Neutrophil (primary cell): ENCODE results near the gene ALKBH4.
"Not testable (repeated sequence)": the region's sequence is repeated elsewhere in the genome, so short reads cannot be mapped to it uniquely, and the experiment has no call there.

Experiments
- H3K27ac ChIP-seq: fragments of 200-600 bp; sonication (generic); 2 replicates; pipeline ENCODE4 v1.5.1; 2016; ENCODE audit warnings: mild to moderate bottlenecking, moderate library complexity
- H3K27me3 ChIP-seq: fragments of 200-600 bp; sonication (generic); 2 replicates; pipeline ENCODE4 v1.6.0; 2016; ENCODE audit warnings: mild to moderate bottlenecking
- H3K36me3 ChIP-seq: fragments of 200-600 bp; sonication (generic); 2 replicates; pipeline ENCODE4 v1.5.1; 2017
- H3K4me1 ChIP-seq, 2 experiments: fragments of 200-600 bp in 1 of 2; sonication (generic) in 1 of 2; 1 replicate in 1 of 2; 2 replicates in 1 of 2; pipeline versions ENCODE4 v1.5.1 to v1.6.1; 2013 to 2016; ENCODE audit warnings: low read depth in 1 of 2, low read length in 1 of 2, mild to moderate bottlenecking in 1 of 2, moderate library complexity in 1 of 2; ENCODE audit not compliant: control insufficient read depth in 1 of 2, insufficient read depth in 1 of 2
- H3K4me3 ChIP-seq, 2 experiments: fragments of 200-600 bp in 1 of 2; sonication (generic) in 1 of 2; 1 replicate in 1 of 2; 2 replicates in 1 of 2; pipeline ENCODE4 v1.5.1; 2013 to 2016; ENCODE audit warnings: low read depth in 1 of 2, low read length in 1 of 2, mild to moderate bottlenecking in 1 of 2, moderate library complexity in 1 of 2
- H3K9me3 ChIP-seq: fragments of 200-600 bp; sonication (generic); 2 replicates; pipeline ENCODE4 v1.5.1; 2016
- TF ChIP-seq, protein P1 (sequence below): fragments of 200-600 bp; sonication (generic); IDR thresholded peaks from 2 replicates; pipeline ENCODE4 v1.5.1; 2016; ENCODE audit warnings: antibody characterized with exemption

The ALKBH4 gene

DNA sequence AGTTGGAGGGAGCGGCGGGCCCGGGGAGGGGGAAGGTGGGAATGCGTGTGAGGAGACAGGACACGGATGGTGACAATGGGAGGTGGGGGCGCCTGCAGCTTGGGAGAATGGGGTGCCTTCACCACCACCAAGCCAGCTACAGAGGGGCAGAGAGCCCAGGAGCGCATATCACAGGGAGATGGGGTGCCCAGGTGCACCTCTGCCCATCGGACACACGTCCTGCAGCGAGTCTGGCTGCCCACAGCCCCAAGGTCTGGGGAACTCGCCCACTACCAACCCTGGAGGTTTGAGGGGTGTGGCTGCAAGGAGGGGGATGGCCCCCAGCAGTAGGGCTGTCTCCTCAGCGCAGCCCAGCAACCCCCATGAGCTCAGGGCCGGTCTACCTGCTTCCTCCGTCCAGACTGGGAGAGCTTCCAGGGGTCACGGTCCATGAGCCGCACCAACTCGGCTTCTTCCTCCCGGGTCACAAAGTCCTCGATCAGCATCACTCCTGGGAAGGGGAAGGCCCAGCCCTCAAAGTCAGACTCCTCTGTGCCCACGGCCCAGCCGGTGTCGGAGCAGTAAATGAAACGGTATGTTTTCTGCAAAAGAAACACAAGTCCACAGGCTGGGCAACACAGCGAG lies 5.3 kb downstream of the ALKBH4 start:
- peaks cover 52% of the 10 kb centered on the region for H3K36me3 ChIP-seq
- H3K4me1 ChIP-seq, result peaks cover 9 to 14% of the 10 kb centered on the region in 2 experiments
- no peaks in the 10 kb centered on the region for H3K27me3 ChIP-seq
- TF ChIP-seq, protein P1, sequence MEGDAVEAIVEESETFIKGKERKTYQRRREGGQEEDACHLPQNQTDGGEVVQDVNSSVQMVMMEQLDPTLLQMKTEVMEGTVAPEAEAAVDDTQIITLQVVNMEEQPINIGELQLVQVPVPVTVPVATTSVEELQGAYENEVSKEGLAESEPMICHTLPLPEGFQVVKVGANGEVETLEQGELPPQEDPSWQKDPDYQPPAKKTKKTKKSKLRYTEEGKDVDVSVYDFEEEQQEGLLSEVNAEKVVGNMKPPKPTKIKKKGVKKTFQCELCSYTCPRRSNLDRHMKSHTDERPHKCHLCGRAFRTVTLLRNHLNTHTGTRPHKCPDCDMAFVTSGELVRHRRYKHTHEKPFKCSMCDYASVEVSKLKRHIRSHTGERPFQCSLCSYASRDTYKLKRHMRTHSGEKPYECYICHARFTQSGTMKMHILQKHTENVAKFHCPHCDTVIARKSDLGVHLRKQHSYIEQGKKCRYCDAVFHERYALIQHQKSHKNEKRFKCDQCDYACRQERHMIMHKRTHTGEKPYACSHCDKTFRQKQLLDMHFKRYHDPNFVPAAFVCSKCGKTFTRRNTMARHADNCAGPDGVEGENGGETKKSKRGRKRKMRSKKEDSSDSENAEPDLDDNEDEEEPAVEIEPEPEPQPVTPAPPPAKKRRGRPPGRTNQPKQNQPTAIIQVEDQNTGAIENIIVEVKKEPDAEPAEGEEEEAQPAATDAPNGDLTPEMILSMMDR, result no peak
- H3K4me3 ChIP-seq, result no peak overlapping the region
- no peak overlapping the region for H3K27ac ChIP-seq
- H3K9me3 ChIP-seq, result no peaks in the 10 kb centered on the region

DNA sequence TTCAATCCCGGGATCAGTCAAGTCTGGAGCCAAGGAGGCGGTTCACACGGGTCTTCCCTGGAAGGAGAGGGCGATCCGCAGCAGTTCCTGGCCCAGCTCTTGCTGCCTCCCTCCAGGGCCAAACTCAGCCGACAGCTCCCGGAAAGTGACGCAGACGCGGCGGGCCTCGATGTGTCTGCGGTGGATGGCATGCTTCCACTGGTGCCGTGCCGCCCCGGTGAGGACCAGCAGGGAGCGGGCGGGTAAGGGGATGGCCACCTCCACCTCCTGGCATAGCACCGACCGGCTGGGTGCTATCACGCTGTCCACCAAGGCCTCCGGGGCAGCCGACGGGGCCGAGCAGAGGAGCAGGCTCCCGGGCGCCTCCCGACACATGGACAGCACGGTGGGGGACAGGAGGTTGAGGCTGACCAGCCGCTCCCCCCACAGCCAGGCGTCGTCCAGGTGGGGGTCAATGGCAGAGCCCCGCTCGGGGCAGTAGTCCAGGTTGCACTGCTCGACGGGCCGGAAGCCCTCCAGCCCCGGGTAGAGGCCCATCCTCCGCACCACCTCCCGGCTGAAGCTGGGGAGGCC lies 7.2 kb downstream of the ALKBH4 start:
- TF ChIP-seq, protein P1, result no peak
- peaks cover 64% of the 10 kb centered on the region for H3K36me3 ChIP-seq

DNA sequence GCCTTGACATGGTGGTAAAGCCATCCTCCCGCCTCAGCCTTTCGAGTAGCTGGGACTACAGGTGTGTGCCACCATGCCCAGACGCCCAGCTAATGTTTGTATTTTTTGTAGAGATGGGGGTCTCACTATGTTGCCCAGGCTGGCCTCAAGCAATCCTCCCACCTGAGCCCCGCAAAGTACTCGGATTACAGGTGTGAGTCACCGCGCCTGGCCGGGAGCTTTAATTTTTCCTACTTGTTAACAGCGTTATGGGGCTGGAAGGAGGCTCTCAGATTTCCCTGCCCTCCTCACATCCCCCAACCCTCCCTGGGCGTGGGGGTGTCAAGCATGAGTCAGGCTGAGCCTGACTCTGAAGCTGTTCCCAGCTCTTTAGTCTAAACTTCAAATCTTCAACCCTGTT lies 8.3 kb downstream of the ALKBH4 start:
- Histone ChIP-seq H3K27me3 (no peaks in the 10 kb centered on the region), H3K4me1 (peaks cover 0 to 4% of the 10 kb centered on the region in 2 experiments), H3K4me3 (no peak overlapping the region), H3K36me3 (peaks cover 75% of the 10 kb centered on the region), H3K9me3 (no peaks in the 10 kb centered on the region), H3K27ac (no peak overlapping the region)
- TF ChIP-seq, protein P1, result no peak

More for the DNA sequence above, 7.2 kb downstream of the ALKBH4 start:
- no peak overlapping the region for H3K27ac ChIP-seq
- peaks cover 0 to 4% of the 10 kb centered on the region in 2 experiments for H3K4me1 ChIP-seq
- no peak overlapping the region for H3K4me3 ChIP-seq
- H3K9me3 ChIP-seq, result no peaks in the 10 kb centered on the region
- no peaks in the 10 kb centered on the region for H3K27me3 ChIP-seq

DNA sequence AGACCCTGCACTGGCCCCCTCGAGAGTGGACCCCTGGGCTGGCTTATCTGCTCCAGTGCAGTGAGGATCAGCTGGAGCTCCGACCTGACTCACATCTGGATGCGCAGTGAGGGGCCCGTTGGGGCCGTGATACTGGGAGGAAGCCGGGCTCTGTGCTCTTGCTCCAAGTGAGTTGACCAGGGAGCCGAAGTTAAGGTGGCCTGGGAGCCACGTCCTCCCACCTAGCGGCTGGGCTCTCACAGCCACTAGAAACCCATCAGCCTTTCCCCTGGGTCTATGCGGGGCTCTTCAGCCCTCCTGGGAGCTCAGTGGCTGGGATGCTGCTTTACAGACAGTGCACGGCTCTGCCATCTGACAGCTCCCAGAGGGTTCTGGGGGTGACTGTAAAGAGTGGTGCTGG lies 9.1 kb downstream of the ALKBH4 start:
- Histone ChIP-seq H3K27ac (no peak overlapping the region), H3K36me3 (peaks cover 78% of the 10 kb centered on the region), H3K4me3 (no peak overlapping the region), H3K9me3 (no peaks in the 10 kb centered on the region), H3K4me1 (peaks cover 0 to 3% of the 10 kb centered on the region in 2 experiments), H3K27me3 (no peaks in the 10 kb centered on the region)
- TF ChIP-seq, protein P1, result no peak

DNA sequence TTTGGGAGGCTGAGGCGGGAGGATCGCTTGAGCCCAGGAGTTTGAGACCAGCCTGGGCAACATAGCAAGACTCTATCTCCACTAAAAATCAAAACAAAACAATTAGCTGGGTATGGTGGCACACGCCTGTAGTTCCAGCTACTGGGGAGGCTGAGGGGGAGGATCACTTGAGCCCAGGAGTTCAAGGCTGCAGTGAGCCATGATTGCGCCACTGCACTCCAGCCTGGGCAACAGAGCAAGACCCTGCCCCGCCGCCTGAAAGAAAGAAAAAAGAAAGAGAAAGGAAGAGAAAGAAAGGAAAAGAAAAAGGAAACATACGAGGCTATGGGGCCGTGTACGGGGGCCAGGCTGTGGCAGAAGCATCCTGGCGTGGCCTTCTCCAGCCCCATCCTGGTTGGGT lies 9.7 kb downstream of the ALKBH4 start:
- not testable (repeated sequence) for H3K9me3 ChIP-seq, H3K4me1 ChIP-seq, H3K27ac ChIP-seq, H3K4me3 ChIP-seq, H3K27me3 ChIP-seq
- H3K36me3 ChIP-seq, result peaks cover 84% of the 10 kb centered on the region

DNA sequence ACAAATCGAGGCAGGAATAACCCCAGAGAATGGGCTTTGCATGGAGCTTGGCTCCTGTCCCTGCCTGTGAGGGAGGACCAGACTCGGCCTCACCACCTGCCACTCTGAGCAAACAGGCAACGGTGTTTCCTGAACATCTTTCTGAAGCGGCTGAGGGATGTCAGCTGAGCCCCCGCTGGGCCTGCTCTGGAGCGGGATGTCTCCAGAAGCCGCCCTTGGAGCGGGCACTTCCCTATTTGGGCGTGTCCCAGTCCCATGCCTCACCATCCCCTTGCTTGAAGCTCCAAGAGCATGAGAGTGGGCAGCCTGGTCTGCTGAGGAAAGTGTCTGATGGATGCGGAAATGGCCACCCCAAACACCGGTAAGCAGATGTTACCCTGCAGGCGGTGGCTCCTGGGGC lies 10.2 kb downstream of the ALKBH4 start:
- H3K36me3 ChIP-seq, result peaks cover 86% of the 10 kb centered on the region
- H3K9me3 ChIP-seq, result no peaks in the 10 kb centered on the region
- H3K27ac ChIP-seq, result peak overlapping the region; percentile 15
- no peaks in the 10 kb centered on the region for H3K4me1 ChIP-seq
- H3K4me3 ChIP-seq, result no peak overlapping the region
- no peaks in the 10 kb centered on the region for H3K27me3 ChIP-seq
- TF ChIP-seq, protein P1, result no peak
